Measurements from ENCODE around the gene DNAH11.
A peak's percentile ranks its signal among the peaks of the same experiment; 100 is the strongest.

The DNAH11 gene

GRCh38 chr7:21542891-21543527, at the start of gene DNAH11:
Gene DNAH11 (plus strand): TSS chr7:21543039. CDS start chr7:21543246, 207 bp downstream.
- TF ChIP-seq CTCF (IDR thresholded peaks at IDR 0.05) = no peak

GRCh38 chr7:21495731-21496130, 47.1 kb upstream of the DNAH11 start:
- no peak for TF ChIP-seq CTCF (IDR thresholded peaks at IDR 0.05)

- no peak for TF ChIP-seq CTCF (IDR thresholded peaks at IDR 0.05)
These were observed 45.8 kb upstream of the DNAH11 start for GRCh38 chr7:21497072-21497471.

- TF ChIP-seq CTCF (IDR thresholded peaks at IDR 0.05) = no peak
These were observed 42.6 kb upstream of the DNAH11 start for GRCh38 chr7:21500117-21500832.

GRCh38 chr7:21504021-21504420, 38.8 kb upstream of the DNAH11 start:
- TF ChIP-seq CTCF (IDR thresholded peaks at IDR 0.05) = no peak

- peak; percentile 79 for TF ChIP-seq CTCF (IDR thresholded peaks at IDR 0.05)
These were observed 35.1 kb upstream of the DNAH11 start for GRCh38 chr7:21507627-21508343.

- no peak for TF ChIP-seq CTCF (IDR thresholded peaks at IDR 0.05)
These were observed 34.3 kb upstream of the DNAH11 start for GRCh38 chr7:21508538-21508937.

Data from LNCAP (cell line).